Gastroesophageal sphincter (tissue), 4 donors: ENCODE results near the gene ARHGAP42. TPM values are rescaled to one million over a fixed set of nuclear protein-coding genes. Genes with fewer than 3 reads are reported as not detected.

Experiments
- ATAC-seq: fragments of 150-250 bp; one replicate; pipeline ENCODE4 v1.9.1; 2016; ENCODE audit warnings: mild to moderate bottlenecking, moderate library complexity
- H3K27ac ChIP-seq, 4 donors: fragments of 200-600 bp; sonication (generic) in 3 of 4; 1 replicate in 3 of 4; 2 replicates in 1 of 4; pipeline ENCODE4 v1.5.1; 2016 to 2019
- H3K27me3 ChIP-seq: fragments of 200-600 bp; sonication (generic); one replicate; pipeline ENCODE4 v1.5.1; 2019
- H3K36me3 ChIP-seq, 2 donors: fragments of 200-600 bp; sonication (generic); one replicate each; pipeline ENCODE4 v1.5.1; 2019; ENCODE audit warnings: control low read depth in 1 of 2
- H3K4me1 ChIP-seq, 3 donors: fragments of 200-600 bp; sonication (generic); 1 replicate in 2 of 3; 2 replicates in 1 of 3; pipeline ENCODE4 v1.5.1; 2016 to 2019; ENCODE audit warnings: control low read depth in 2 of 3
- H3K4me3 ChIP-seq, 2 donors: fragments of 200-600 bp; sonication (generic); one replicate each; pipeline ENCODE4 v1.5.1; 2019; ENCODE audit warnings: mild to moderate bottlenecking in 1 of 2, moderate library complexity in 1 of 2
- H3K9me3 ChIP-seq, 3 donors: fragments of 200-600 bp; sonication (generic); one replicate each; pipeline ENCODE4 v1.5.1; 2017 to 2019; ENCODE audit warnings: control low read depth in 2 of 3
- CTCF ChIP-seq, 4 experiments: fragments of 200-600 bp in 2 of 4; fragments of 450-650 bp in 2 of 4; sonication (generic) in 1 of 4; IDR thresholded peaks; one replicate each; pipeline ENCODE4 v1.5.1; 2017 to 2019; ENCODE audit warnings: antibody characterized with exemption in 4 of 4, mild to moderate bottlenecking in 2 of 4, moderate library complexity in 2 of 4
- EP300 ChIP-seq: sonication (generic); formaldehyde crosslinking; IDR thresholded peaks from one replicate; pipeline ENCODE4 v1.6.1; 2017; ENCODE audit warnings: antibody characterized with exemption, mild to moderate bottlenecking
- POLR2A ChIP-seq, 2 donors: fragments of 450-650 bp; IDR thresholded peaks; one replicate each; pipeline ENCODE4 v1.6.1; 2017; ENCODE audit warnings: antibody characterized with exemption in 2 of 2, mild to moderate bottlenecking in 2 of 2, moderate library complexity in 1 of 2
- POLR2AphosphoS5 ChIP-seq: sonication (generic); formaldehyde crosslinking; IDR thresholded peaks from one replicate; pipeline ENCODE4 v1.6.1; 2017; ENCODE audit warnings: antibody characterized with exemption
- WGBS, 2 donors: methylation state at CpG; one replicate each; pipeline ENCODE4 v1.1.5; 2018; ENCODE audit warnings: low coverage in 1 of 2; 5-methylcytosine and 5-hydroxymethylcytosine counted together
- total RNA-seq, 4 donors: library from RNA; depleted of rRNA; stranded (reverse); fragments of >200 nt; gene quantifications; one replicate each; pipeline ENCODE4 v1.1.0, GENCODE V29; 2016

Gene ARHGAP42
- total RNA-seq, 4 donors from 2014 or later: 6.3 to 29.1 (median 9.9) TPM

- Histone ChIP-seq H3K4me3 (no peak overlapping the region), H3K9me3 (no peaks in the 10 kb centered on the region), H3K4me1 (peaks cover 0 to 10% (median 0%) of the 10 kb centered on the region in 3 donors), H3K27ac (no peak overlapping the region), H3K27me3 (no peaks in the 10 kb centered on the region), H3K36me3 (no peaks in the 10 kb centered on the region)
- WGBS, 2 donors: 86% methylated on average over 3 of the region's 3 CpGs; no CpG with 5 or more reads in 1 of the 2 donors
- TF ChIP-seq POLR2AphosphoS5 (no peak), POLR2A (IDR thresholded peaks at IDR 0.05) (no peak), EP300 (no peak), CTCF (IDR thresholded peaks at IDR 0.05) (no peak)
- no peak for ATAC-seq
Measured at GRCh38 chr11:100861212-100861611, 174.1 kb downstream of the ARHGAP42 start.

DNA sequence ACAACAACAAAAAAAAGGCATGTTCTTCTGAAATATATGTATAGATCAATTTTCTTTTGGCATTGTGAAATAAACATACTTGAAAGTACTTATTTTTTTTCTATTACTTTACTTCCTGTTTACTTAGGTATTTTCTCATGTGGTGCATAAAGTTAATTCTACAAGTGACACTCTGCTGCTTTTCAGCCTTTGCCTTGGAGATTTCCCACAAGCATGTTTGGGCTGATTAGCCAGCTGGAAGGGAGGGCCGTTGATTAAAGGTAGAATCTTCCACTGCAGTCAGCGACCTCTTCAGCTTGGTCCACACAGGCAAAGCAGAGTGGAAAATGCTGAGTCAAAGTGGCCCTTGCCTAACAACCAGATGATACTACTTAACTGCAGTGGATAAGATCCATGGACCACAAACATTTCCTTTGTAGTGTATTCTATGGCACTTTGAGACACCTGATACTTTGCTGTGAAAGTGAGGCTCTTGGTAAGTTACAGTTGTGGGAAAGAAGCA lies 176.0 kb downstream of the ARHGAP42 start:
- H3K27ac ChIP-seq: no peak overlapping the region
- no peaks in the 10 kb centered on the region for H3K36me3 ChIP-seq
- no peaks in the 10 kb centered on the region for H3K9me3 ChIP-seq
- no peak overlapping the region for H3K4me3 ChIP-seq
- no peak for ATAC-seq
- no peak for TF ChIP-seq POLR2AphosphoS5
- TF ChIP-seq CTCF (IDR thresholded peaks at IDR 0.05): no peak
- TF ChIP-seq EP300: no peak
- TF ChIP-seq POLR2A (IDR thresholded peaks at IDR 0.05): no peak
- peaks cover 0 to 10% (median 0%) of the 10 kb centered on the region in 3 donors for H3K4me1 ChIP-seq
- 37% methylated on average over 2 of the region's 2 CpGs; no CpG with 5 or more reads in 1 of the 2 donors for WGBS, 2 donors
- no peaks in the 10 kb centered on the region for H3K27me3 ChIP-seq

DNA sequence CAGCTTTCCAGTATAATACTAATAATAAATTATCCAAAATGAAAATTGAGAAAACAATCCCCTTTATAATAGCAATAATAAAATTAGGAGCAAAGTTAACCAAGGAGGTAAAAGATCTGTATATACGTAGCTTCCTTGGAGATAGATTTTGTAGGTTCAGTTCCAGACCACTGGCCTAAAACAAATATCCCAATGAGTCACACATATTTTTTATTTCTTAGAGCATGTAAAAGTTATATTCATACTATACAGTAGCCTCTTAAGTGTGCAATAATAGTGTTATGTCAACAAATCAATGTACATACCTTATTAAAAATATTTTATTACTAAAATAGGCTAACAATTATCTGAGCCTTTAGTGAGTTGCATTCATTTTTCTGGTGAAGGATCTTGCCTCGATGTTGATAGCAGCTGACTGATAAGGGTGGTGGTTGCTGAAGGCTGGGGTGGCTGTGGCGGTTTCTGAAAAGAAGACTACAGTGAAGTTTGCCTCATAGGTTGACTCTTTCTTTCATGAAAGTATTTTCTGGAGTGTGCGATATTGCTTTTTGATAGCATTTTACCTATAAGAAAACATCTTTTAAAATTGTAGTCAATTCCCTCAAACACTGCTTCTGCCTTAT lies 178.5 kb downstream of the ARHGAP42 start:
- Histone ChIP-seq H3K27me3 (no peaks in the 10 kb centered on the region), H3K4me3 (no peak overlapping the region), H3K9me3 (no peaks in the 10 kb centered on the region), H3K36me3 (no peaks in the 10 kb centered on the region), H3K4me1 (peaks cover 0 to 10% (median 0%) of the 10 kb centered on the region in 3 donors), H3K27ac (no peak overlapping the region)
- ATAC-seq: no peak
- TF ChIP-seq EP300: no peak
- no peak for TF ChIP-seq CTCF (IDR thresholded peaks at IDR 0.05)
- no peak for TF ChIP-seq POLR2A (IDR thresholded peaks at IDR 0.05)
- no peak for TF ChIP-seq POLR2AphosphoS5
- 70 to 79% methylated on average over 4 of the region's 4 CpGs for WGBS, 2 donors

DNA sequence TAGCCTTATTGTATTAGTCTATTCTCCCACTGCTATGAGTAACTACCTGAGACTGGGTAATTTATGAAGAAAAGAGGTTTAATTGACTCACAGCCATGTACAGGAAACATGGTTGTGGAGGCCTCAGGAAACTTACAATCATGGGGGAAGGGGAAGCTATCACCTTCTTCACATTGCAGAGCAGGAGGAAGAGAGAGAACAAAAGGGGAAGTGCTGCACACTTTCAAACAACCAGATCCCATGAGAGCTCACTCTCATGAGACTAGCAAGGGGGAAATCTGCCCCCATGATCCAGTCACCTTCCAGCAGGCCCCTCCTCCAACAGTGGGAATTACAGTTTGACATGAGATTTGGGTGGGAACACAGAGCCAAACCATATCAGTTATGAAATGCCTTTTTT lies 179.4 kb downstream of the ARHGAP42 start:
- Histone ChIP-seq H3K27me3 (no peaks in the 10 kb centered on the region), H3K36me3 (no peaks in the 10 kb centered on the region), H3K27ac (no peak overlapping the region), H3K4me1 (peaks cover 0 to 10% (median 0%) of the 10 kb centered on the region in 3 donors), H3K9me3 (no peaks in the 10 kb centered on the region), H3K4me3 (no peak overlapping the region)
- no peak for TF ChIP-seq POLR2AphosphoS5
- no peak for TF ChIP-seq EP300
- no peak for TF ChIP-seq CTCF (IDR thresholded peaks at IDR 0.05)
- no peak for TF ChIP-seq POLR2A (IDR thresholded peaks at IDR 0.05)
- ATAC-seq: no peak

GRCh38 chr11:100867606-100868005 lies 180.5 kb downstream of the ARHGAP42 start:
- no peak overlapping the region for H3K27ac ChIP-seq
- H3K36me3 ChIP-seq: no peaks in the 10 kb centered on the region
- WGBS, 2 donors: 93% methylated on average over 2 of the region's 2 CpGs; no CpG with 5 or more reads in 1 of the 2 donors
- no peaks in the 10 kb centered on the region for H3K9me3 ChIP-seq
- no peak for TF ChIP-seq CTCF (IDR thresholded peaks at IDR 0.05)
- no peak for TF ChIP-seq POLR2A (IDR thresholded peaks at IDR 0.05)
- TF ChIP-seq EP300: no peak
- TF ChIP-seq POLR2AphosphoS5: no peak
- ATAC-seq: no peak
- peaks cover 0 to 10% (median 0%) of the 10 kb centered on the region in 3 donors for H3K4me1 ChIP-seq
- no peak overlapping the region for H3K4me3 ChIP-seq
- no peaks in the 10 kb centered on the region for H3K27me3 ChIP-seq
